Type B pancreatic cell (in vitro differentiated cells): ENCODE measurements around the gene GNAS-AS1. TPM values are rescaled to one million over a fixed set of nuclear protein-coding genes. Genes with fewer than 3 reads are reported as not detected.

Source experiments
- DNase-seq: peaks from one replicate; pipeline ENCODE4 v3.0.0; 2021; ENCODE audit warnings: mixed read lengths; ENCODE audit not compliant: unreplicated experiment; ENCODE audit errors: extremely low spot score
- H3K27ac Mint-ChIP-seq: 2 replicates; pipeline ENCODE4 v1.8.0; 2021; ENCODE audit warnings: mild to moderate bottlenecking, mixed read lengths
- H3K27me3 Mint-ChIP-seq: 2 replicates; pipeline ENCODE4 v1.8.0; 2021; ENCODE audit warnings: mixed read lengths
- H3K36me3 Mint-ChIP-seq: 2 replicates; pipeline ENCODE4 v1.8.0; 2021; ENCODE audit warnings: mixed read lengths
- H3K4me1 Mint-ChIP-seq: one replicate; pipeline ENCODE4 v1.8.0; 2021; ENCODE audit warnings: mixed read lengths; ENCODE audit not compliant: unreplicated experiment
- H3K4me3 Mint-ChIP-seq: 2 replicates; pipeline ENCODE4 v1.8.0; 2021; ENCODE audit warnings: mild to moderate bottlenecking, mixed read lengths
- H3K9me3 Mint-ChIP-seq: 2 replicates; pipeline ENCODE4 v1.8.0; 2021; ENCODE audit warnings: mixed read lengths
- CTCF ChIP-seq: fragments of 200-600 bp; sonication (generic); conservative IDR thresholded peaks from 2 replicates; pipeline ENCODE4 v1.5.0; 2021; ENCODE audit warnings: antibody characterized with exemption, mild to moderate bottlenecking
- total RNA-seq: library from RNA; stranded (reverse); gene quantifications from 2 replicates; pipeline ENCODE4 v1.2.1, GENCODE V29; 2021; ENCODE audit warnings: low replicate concordance

Gene GNAS-AS1
- total RNA-seq, 1 donor from 2014 or later, result 6.1 TPM

GRCh38 chr20:58841539-58842264, 9.0 kb downstream of the GNAS-AS1 start:
- H3K27ac Mint-ChIP-seq, result no peak overlapping the region
- peaks cover 82% of the 10 kb centered on the region for H3K27me3 Mint-ChIP-seq
- H3K9me3 Mint-ChIP-seq, result no peaks in the 10 kb centered on the region
- peaks cover 24% of the 10 kb centered on the region for H3K36me3 Mint-ChIP-seq
- TF ChIP-seq CTCF, result no peak
- H3K4me3 Mint-ChIP-seq, result peak overlapping the region; percentile 83
- peaks cover 13% of the 10 kb centered on the region for H3K4me1 Mint-ChIP-seq
- no peak for DNase-seq

- H3K9me3 Mint-ChIP-seq, result no peaks in the 10 kb centered on the region
- H3K4me3 Mint-ChIP-seq, result peak overlapping the region; percentile 83
- peaks cover 13% of the 10 kb centered on the region for H3K4me1 Mint-ChIP-seq
- H3K36me3 Mint-ChIP-seq, result peaks cover 24% of the 10 kb centered on the region
- no peak for TF ChIP-seq CTCF
- H3K27me3 Mint-ChIP-seq, result peaks cover 86% of the 10 kb centered on the region
- no peak for DNase-seq
- H3K27ac Mint-ChIP-seq, result no peak overlapping the region
These were observed 9.7 kb downstream of the GNAS-AS1 start for GRCh38 chr20:58840816-58841538.

- Mint-ChIP-seq H3K36me3 (peaks cover 24% of the 10 kb centered on the region), H3K27me3 (peaks cover 80% of the 10 kb centered on the region), H3K4me3 (peak overlapping the region; percentile 83), H3K9me3 (no peaks in the 10 kb centered on the region), H3K4me1 (peaks cover 13% of the 10 kb centered on the region), H3K27ac (no peak overlapping the region)
- no peak for DNase-seq
- TF ChIP-seq CTCF, result no peak
These were observed 10.5 kb downstream of the GNAS-AS1 start for GRCh38 chr20:58839991-58840747.

GRCh38 chr20:58839474-58839874, 11.2 kb downstream of the GNAS-AS1 start:
- peaks cover 24% of the 10 kb centered on the region for H3K36me3 Mint-ChIP-seq
- TF ChIP-seq CTCF, result peak; percentile 73
- H3K4me1 Mint-ChIP-seq, result peaks cover 13% of the 10 kb centered on the region
- H3K9me3 Mint-ChIP-seq, result no peaks in the 10 kb centered on the region
- DNase-seq, result no peak
- peaks cover 73% of the 10 kb centered on the region for H3K27me3 Mint-ChIP-seq
- no peak overlapping the region for H3K27ac Mint-ChIP-seq
- H3K4me3 Mint-ChIP-seq, result peak overlapping the region; percentile 83

- H3K27me3 Mint-ChIP-seq, result peaks cover 70% of the 10 kb centered on the region
- TF ChIP-seq CTCF, result no peak
- no peak overlapping the region for H3K4me3 Mint-ChIP-seq
These were observed 12.5 kb downstream of the GNAS-AS1 start for GRCh38 chr20:58838174-58838573.

More at GRCh38 chr20:58838174-58838573, 12.5 kb downstream of the GNAS-AS1 start:
- H3K27ac Mint-ChIP-seq, result no peak overlapping the region
- no peaks in the 10 kb centered on the region for H3K9me3 Mint-ChIP-seq
- peaks cover 23% of the 10 kb centered on the region for H3K36me3 Mint-ChIP-seq
- peaks cover 9% of the 10 kb centered on the region for H3K4me1 Mint-ChIP-seq
- no peak for DNase-seq
